Neural cell (in vitro differentiated cells): Measurements from ENCODE around the gene MS4A8. TPM values are rescaled to one million over a fixed set of nuclear protein-coding genes. Genes with fewer than 3 reads are reported as not detected.

Experiments
- H2AFZ ChIP-seq: fragments of 200-600, 300-800 bp; sonication (generic), shearing (Covaris generic); 2 replicates; pipeline ENCODE4 v1.6.0; 2014; ENCODE audit warnings: low read depth, mild to moderate bottlenecking, antibody characterized with exemption, low read length, moderate library complexity
- H3F3A ChIP-seq: fragments of 200-600 bp; shearing (Covaris generic); 2 replicates; pipeline ENCODE4 v1.6.1; 2016; ENCODE audit warnings: mild to moderate bottlenecking, moderate library complexity, mixed read lengths, antibody characterized with exemption, low read length; ENCODE audit not compliant: insufficient read depth, poor library complexity, severe bottlenecking
- H3K27ac ChIP-seq: fragments of 200-600, 300-800 bp; sonication (generic), shearing (Covaris generic); 2 replicates; pipeline ENCODE4 v1.5.1; 2014; ENCODE audit warnings: mild to moderate bottlenecking, low read length, moderate library complexity
- H3K27me3 ChIP-seq: fragments of 300-800, 200-600 bp; sonication (generic), shearing (Covaris generic); 2 replicates; pipeline ENCODE4 v1.6.0; 2014; ENCODE audit warnings: mild to moderate bottlenecking, low read depth, low read length, moderate library complexity; ENCODE audit not compliant: insufficient read depth
- H3K36me3 ChIP-seq: fragments of 300-800, 200-600 bp; sonication (generic), shearing (Covaris generic); 2 replicates; pipeline ENCODE4 v1.5.1; 2014; ENCODE audit warnings: mild to moderate bottlenecking, antibody characterized with exemption, low read length, moderate library complexity; ENCODE audit not compliant: insufficient read depth
- H3K4me2 ChIP-seq: fragments of 300-800, 200-600 bp; sonication (generic), shearing (Covaris generic); 2 replicates; pipeline ENCODE4 v1.6.0; 2014; ENCODE audit warnings: mild to moderate bottlenecking, low read length
- H3K4me3 ChIP-seq: fragments of 300-800, 200-600 bp; sonication (generic), shearing (Covaris generic); 2 replicates; pipeline ENCODE4 v1.5.1; 2014; ENCODE audit warnings: mild to moderate bottlenecking, low read length, moderate library complexity
- H3K79me2 ChIP-seq: fragments of 200-600 bp; shearing (Covaris generic); replicated peaks from 2 replicates; pipeline ENCODE4 v1.6.0; 2014; ENCODE audit warnings: mild to moderate bottlenecking, low read length, moderate library complexity; ENCODE audit not compliant: insufficient read depth
- H3K9ac ChIP-seq: fragments of 300-800, 200-600 bp; sonication (generic), shearing (Covaris generic); 2 replicates; pipeline ENCODE4 v1.6.1; 2016; ENCODE audit warnings: mild to moderate bottlenecking, low read length, mixed read lengths
- H3K9me2 ChIP-seq: fragments of 200-600 bp; shearing (Covaris generic); 2 replicates; pipeline ENCODE4 v1.6.1; 2016; ENCODE audit warnings: mild to moderate bottlenecking, low read length, mixed read lengths; ENCODE audit not compliant: insufficient read depth
- H3K9me3 ChIP-seq: fragments of 200-600, 300-800 bp; sonication (generic), shearing (Covaris generic); 2 replicates; pipeline ENCODE4 v1.6.1; 2016; ENCODE audit warnings: mild to moderate bottlenecking, mixed run types, low read length, moderate library complexity, mixed read lengths
- H4K20me1 ChIP-seq: fragments of 200-600 bp; shearing (Covaris generic); 2 replicates; pipeline ENCODE4 v1.6.1; 2016; ENCODE audit warnings: mild to moderate bottlenecking, mixed run types; ENCODE audit not compliant: insufficient read depth
- EP300 ChIP-seq: fragments of 450-650 bp; conservative IDR thresholded peaks from 2 replicates; pipeline ENCODE4 v1.6.1; 2014; ENCODE audit warnings: antibody characterized with exemption, mild to moderate bottlenecking, moderate library complexity; ENCODE audit not compliant: poor library complexity, severe bottlenecking
- EZH2 ChIP-seq: fragments of 200-600, 300-800 bp; shearing (Covaris generic), sonication (generic); IDR thresholded peaks from 2 replicates; pipeline ENCODE4 v1.6.1; 2014; ENCODE audit warnings: antibody characterized with exemption, low read length, borderline replicate concordance, mild to moderate bottlenecking; ENCODE audit not compliant: insufficient read depth, poor library complexity, severe bottlenecking
- MXI1 ChIP-seq: fragments of 450-650 bp; conservative IDR thresholded peaks from 2 replicates; pipeline ENCODE4 v1.6.1; 2014; ENCODE audit warnings: antibody characterized with exemption, mild to moderate bottlenecking; ENCODE audit not compliant: poor library complexity, severe bottlenecking
- POLR2AphosphoS5 ChIP-seq: IDR thresholded peaks from 2 replicates; pipeline ENCODE4 v1.6.1; 2012
- RAD21 ChIP-seq: fragments of 450-650 bp; conservative IDR thresholded peaks from 2 replicates; pipeline ENCODE4 v1.6.1; 2014; ENCODE audit warnings: antibody characterized with exemption, mild to moderate bottlenecking, moderate library complexity
- SMC3 ChIP-seq: fragments of 450-650 bp; conservative IDR thresholded peaks from 2 replicates; pipeline ENCODE4 v1.6.1; 2014; ENCODE audit warnings: antibody characterized with exemption, mild to moderate bottlenecking, moderate library complexity; ENCODE audit not compliant: poor library complexity
- TAF1 ChIP-seq: IDR thresholded peaks from 2 replicates; pipeline ENCODE4 v1.6.1; 2012; ENCODE audit warnings: low read depth
- polyA plus RNA-seq: library from polyadenylated mRNA; depleted of rRNA; stranded (reverse); fragments of >200 nt; gene quantifications from 2 replicates; pipeline ENCODE4 v1.2.3, GENCODE V29; 2014
- TF ChIP-seq, protein P1 (sequence below): fragments of 450-650 bp; IDR thresholded peaks from 2 replicates; pipeline ENCODE4 v1.5.1; 2014; ENCODE audit warnings: antibody characterized with exemption, mild to moderate bottlenecking, moderate library complexity; ENCODE audit not compliant: poor library complexity, severe bottlenecking
- TF ChIP-seq, protein P2 (sequence below): IDR thresholded peaks from 2 replicates; pipeline ENCODE4 v1.6.1; 2012; ENCODE audit warnings: borderline replicate concordance

MS4A8 gene
- polyA plus RNA-seq, 1 donor from 2014 or later: not detected

DNA sequence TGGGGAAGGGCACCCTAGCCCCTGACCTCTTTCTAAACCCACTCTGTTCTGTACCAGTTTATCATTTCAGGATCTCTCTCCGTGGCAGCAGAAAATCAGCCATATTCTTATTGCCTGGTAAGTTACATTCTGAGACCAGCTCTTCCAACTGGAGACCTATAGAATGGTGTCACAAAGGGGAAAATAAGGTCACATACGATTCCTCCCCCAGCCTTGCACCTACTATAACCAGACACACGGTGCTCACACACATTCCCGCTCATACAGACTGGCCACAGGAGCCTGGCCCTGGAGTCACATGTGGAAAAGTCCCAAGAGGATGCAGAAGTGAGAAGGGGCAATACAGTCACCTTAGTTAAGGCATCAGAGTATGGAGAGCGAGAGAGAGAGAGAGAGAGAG is 7.5 kb downstream of the MS4A8 start:
- Histone ChIP-seq H3K4me3 (no peak overlapping the region), H3K9me2 (no peaks in the 10 kb centered on the region), H3K36me3 (no peaks in the 10 kb centered on the region), H3K9ac (no peak overlapping the region), H3K4me2 (no peak overlapping the region), H3K9me3 (no peaks in the 10 kb centered on the region), H3K79me2 (no peaks in the 10 kb centered on the region), H2AFZ (no peak overlapping the region), H3K27ac (no peak overlapping the region), H3K27me3 (no peaks in the 10 kb centered on the region), H4K20me1 (no peaks in the 10 kb centered on the region), H3F3A (no peaks in the 10 kb centered on the region)
- TF ChIP-seq POLR2AphosphoS5 (no peak), EP300 (no peak), EZH2 (no peak), TAF1 (no peak), SMC3 (no peak), MXI1 (no peak), RAD21 (no peak)
- TF ChIP-seq, protein P1, sequence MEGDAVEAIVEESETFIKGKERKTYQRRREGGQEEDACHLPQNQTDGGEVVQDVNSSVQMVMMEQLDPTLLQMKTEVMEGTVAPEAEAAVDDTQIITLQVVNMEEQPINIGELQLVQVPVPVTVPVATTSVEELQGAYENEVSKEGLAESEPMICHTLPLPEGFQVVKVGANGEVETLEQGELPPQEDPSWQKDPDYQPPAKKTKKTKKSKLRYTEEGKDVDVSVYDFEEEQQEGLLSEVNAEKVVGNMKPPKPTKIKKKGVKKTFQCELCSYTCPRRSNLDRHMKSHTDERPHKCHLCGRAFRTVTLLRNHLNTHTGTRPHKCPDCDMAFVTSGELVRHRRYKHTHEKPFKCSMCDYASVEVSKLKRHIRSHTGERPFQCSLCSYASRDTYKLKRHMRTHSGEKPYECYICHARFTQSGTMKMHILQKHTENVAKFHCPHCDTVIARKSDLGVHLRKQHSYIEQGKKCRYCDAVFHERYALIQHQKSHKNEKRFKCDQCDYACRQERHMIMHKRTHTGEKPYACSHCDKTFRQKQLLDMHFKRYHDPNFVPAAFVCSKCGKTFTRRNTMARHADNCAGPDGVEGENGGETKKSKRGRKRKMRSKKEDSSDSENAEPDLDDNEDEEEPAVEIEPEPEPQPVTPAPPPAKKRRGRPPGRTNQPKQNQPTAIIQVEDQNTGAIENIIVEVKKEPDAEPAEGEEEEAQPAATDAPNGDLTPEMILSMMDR: no peak
- TF ChIP-seq, protein P2, sequence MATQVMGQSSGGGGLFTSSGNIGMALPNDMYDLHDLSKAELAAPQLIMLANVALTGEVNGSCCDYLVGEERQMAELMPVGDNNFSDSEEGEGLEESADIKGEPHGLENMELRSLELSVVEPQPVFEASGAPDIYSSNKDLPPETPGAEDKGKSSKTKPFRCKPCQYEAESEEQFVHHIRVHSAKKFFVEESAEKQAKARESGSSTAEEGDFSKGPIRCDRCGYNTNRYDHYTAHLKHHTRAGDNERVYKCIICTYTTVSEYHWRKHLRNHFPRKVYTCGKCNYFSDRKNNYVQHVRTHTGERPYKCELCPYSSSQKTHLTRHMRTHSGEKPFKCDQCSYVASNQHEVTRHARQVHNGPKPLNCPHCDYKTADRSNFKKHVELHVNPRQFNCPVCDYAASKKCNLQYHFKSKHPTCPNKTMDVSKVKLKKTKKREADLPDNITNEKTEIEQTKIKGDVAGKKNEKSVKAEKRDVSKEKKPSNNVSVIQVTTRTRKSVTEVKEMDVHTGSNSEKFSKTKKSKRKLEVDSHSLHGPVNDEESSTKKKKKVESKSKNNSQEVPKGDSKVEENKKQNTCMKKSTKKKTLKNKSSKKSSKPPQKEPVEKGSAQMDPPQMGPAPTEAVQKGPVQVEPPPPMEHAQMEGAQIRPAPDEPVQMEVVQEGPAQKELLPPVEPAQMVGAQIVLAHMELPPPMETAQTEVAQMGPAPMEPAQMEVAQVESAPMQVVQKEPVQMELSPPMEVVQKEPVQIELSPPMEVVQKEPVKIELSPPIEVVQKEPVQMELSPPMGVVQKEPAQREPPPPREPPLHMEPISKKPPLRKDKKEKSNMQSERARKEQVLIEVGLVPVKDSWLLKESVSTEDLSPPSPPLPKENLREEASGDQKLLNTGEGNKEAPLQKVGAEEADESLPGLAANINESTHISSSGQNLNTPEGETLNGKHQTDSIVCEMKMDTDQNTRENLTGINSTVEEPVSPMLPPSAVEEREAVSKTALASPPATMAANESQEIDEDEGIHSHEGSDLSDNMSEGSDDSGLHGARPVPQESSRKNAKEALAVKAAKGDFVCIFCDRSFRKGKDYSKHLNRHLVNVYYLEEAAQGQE: no peak

DNA sequence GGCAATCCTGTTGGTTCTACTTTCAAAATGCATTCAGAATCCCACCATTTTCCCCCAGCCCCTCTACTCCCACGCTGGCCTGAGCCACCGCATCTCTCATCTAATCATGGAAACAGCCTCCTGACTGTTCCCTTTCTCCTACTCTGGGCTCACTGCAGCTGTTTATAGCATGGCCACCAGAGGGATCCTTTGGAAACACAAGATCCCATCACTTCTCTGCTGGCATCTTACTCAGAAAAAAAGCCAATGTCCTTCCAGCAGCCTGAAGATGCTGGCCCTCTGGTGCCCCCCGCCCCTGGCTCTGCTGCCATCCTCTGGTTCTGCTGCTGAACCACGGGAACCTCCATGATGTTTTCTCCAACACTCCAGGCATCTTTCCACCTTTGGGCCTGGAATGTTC is 11.1 kb downstream of the MS4A8 start:
- H3K4me3 ChIP-seq: no peak overlapping the region
- no peak overlapping the region for H3K4me2 ChIP-seq
- H3K9me3 ChIP-seq: no peaks in the 10 kb centered on the region
- no peaks in the 10 kb centered on the region for H3K27me3 ChIP-seq
- no peaks in the 10 kb centered on the region for H3K79me2 ChIP-seq
- no peak for TF ChIP-seq EP300
- TF ChIP-seq SMC3: no peak
- TF ChIP-seq, protein P2: no peak
- no peak for TF ChIP-seq POLR2AphosphoS5
- no peak for TF ChIP-seq RAD21
- TF ChIP-seq EZH2: no peak
- TF ChIP-seq TAF1: no peak
- TF ChIP-seq, protein P1: no peak
- no peak for TF ChIP-seq MXI1
- no peaks in the 10 kb centered on the region for H3K36me3 ChIP-seq
- H3K27ac ChIP-seq: no peak overlapping the region
- H2AFZ ChIP-seq: no peak overlapping the region
- no peak overlapping the region for H3K9ac ChIP-seq
- no peaks in the 10 kb centered on the region for H3F3A ChIP-seq
- H4K20me1 ChIP-seq: no peaks in the 10 kb centered on the region
- H3K9me2 ChIP-seq: no peaks in the 10 kb centered on the region
